HEK293 (cell line): Measurements from ENCODE around the gene DHPS.
"Not testable (repeated sequence)": the region's sequence is repeated elsewhere in the genome, so short reads cannot be mapped to it uniquely, and the experiment has no call there.

Source experiments
- CTCF ChIA-PET: fragments of 350-600 bp; formaldehyde crosslinking; extraction: SDS; loops from one replicate; lab custom pipeline; 2021; ENCODE audit warnings: antibody characterized with exemption; lab: Yijun Ruan, JAX
- POLR2A ChIA-PET: fragments of 300-600 bp; formaldehyde crosslinking; extraction: SDS; loops from one replicate; lab custom pipeline; 2020; ENCODE audit warnings: antibody characterized with exemption, inconsistent platforms; lab: Yijun Ruan, JAX
- H3K27ac ChIP-seq: fragments of 200-500 bp; sonication (Bioruptor generic); 2 replicates; pipeline ENCODE4 v1.5.1; 2014; ENCODE audit warnings: low read depth, low read length, control low read depth, inconsistent platforms; ENCODE audit errors: extremely low read depth
- H3K36me3 ChIP-seq, 2 experiments: fragments of 200-500 bp in 1 of 2; sonication (Bioruptor generic) in 1 of 2; 1 replicate in 1 of 2; 2 replicates in 1 of 2; pipeline ENCODE4 v1.5.1; 2014 to 2017; ENCODE audit warnings: inconsistent platforms in 2 of 2, low read length in 2 of 2; ENCODE audit not compliant: control insufficient read depth in 2 of 2, insufficient read depth in 1 of 2
- H3K4me1 ChIP-seq: fragments of 200-500 bp; sonication (Bioruptor generic); 2 replicates; pipeline ENCODE4 v1.5.1; 2014; ENCODE audit warnings: mild to moderate bottlenecking, low read length, inconsistent platforms; ENCODE audit not compliant: control insufficient read depth, insufficient read depth
- H3K4me3 ChIP-seq: 2 replicates; pipeline ENCODE4 v1.5.1; 2011; ENCODE audit warnings: low read depth, mild to moderate bottlenecking, control low read depth, low read length, moderate library complexity
- H3K9me3 ChIP-seq: fragments of 200-500 bp; sonication (Bioruptor generic); 2 replicates; pipeline ENCODE4 v1.5.1; 2014; ENCODE audit warnings: low read depth, low read length, inconsistent platforms; ENCODE audit not compliant: control insufficient read depth, insufficient read depth
- HOXA7 ChIP-seq: sonication (generic); formaldehyde crosslinking; IDR thresholded peaks from 2 replicates; pipeline ENCODE4 v1.8.1; 2022; ENCODE audit warnings: missing genetic modification reagents, borderline replicate concordance
- KLF1 ChIP-seq: fragments of 450-650 bp; formaldehyde crosslinking; IDR thresholded peaks from 2 replicates; pipeline ENCODE4 v1.5.1; 2016; ENCODE audit warnings: missing biosample characterization, missing genetic modification characterization
- SCRT2 ChIP-seq: fragments of 450-650 bp; formaldehyde crosslinking; IDR thresholded peaks from 2 replicates; pipeline ENCODE4 v1.5.1; 2016; ENCODE audit warnings: missing biosample characterization, missing genetic modification characterization
- ZFP3 ChIP-seq: fragments of 450-650 bp; formaldehyde crosslinking; IDR thresholded peaks from 2 replicates; pipeline ENCODE4 v1.5.1; 2016; ENCODE audit warnings: low read depth, missing biosample characterization, missing genetic modification characterization
- ZFP41 ChIP-seq: fragments of 450-650 bp; formaldehyde crosslinking; IDR thresholded peaks from 2 replicates; pipeline ENCODE4 v1.5.1; 2016; ENCODE audit warnings: missing biosample characterization, missing genetic modification characterization, borderline replicate concordance
- ZIC2 ChIP-seq: fragments of 450-650 bp; formaldehyde crosslinking; IDR thresholded peaks from 2 replicates; pipeline ENCODE4 v1.5.1; 2016; ENCODE audit warnings: missing biosample characterization, missing genetic modification characterization
- ZNF133 ChIP-seq: fragments of 450-650 bp; formaldehyde crosslinking; IDR thresholded peaks from 2 replicates; pipeline ENCODE4 v1.5.1; 2016; ENCODE audit warnings: missing biosample characterization, missing genetic modification characterization
- ZNF214 ChIP-seq: fragments of 450-650 bp; formaldehyde crosslinking; IDR thresholded peaks from 2 replicates; pipeline ENCODE4 v1.5.1; 2017; ENCODE audit warnings: missing biosample characterization, mild to moderate bottlenecking, missing genetic modification characterization, borderline replicate concordance
- ZNF221 ChIP-seq: fragments of 450-650 bp; formaldehyde crosslinking; IDR thresholded peaks from 2 replicates; pipeline ENCODE4 v1.5.1; 2017; ENCODE audit warnings: missing biosample characterization, missing genetic modification characterization, borderline replicate concordance
- ZNF280C ChIP-seq: fragments of 450-650 bp; formaldehyde crosslinking; IDR thresholded peaks from 2 replicates; pipeline ENCODE4 v1.5.1; 2016; ENCODE audit warnings: missing biosample characterization, missing genetic modification characterization
- ZNF354C ChIP-seq: fragments of 450-650 bp; formaldehyde crosslinking; IDR thresholded peaks from 2 replicates; pipeline ENCODE4 v1.5.1; 2016; ENCODE audit warnings: missing biosample characterization, missing genetic modification characterization, low read depth, borderline replicate concordance
- ZNF37A ChIP-seq: fragments of 450-650 bp; IDR thresholded peaks from 2 replicates; pipeline ENCODE4 v1.5.1; 2018; ENCODE audit warnings: missing biosample characterization, missing genetic modification characterization
- ZNF514 ChIP-seq: fragments of 450-650 bp; formaldehyde crosslinking; IDR thresholded peaks from 2 replicates; pipeline ENCODE4 v1.5.1; 2016; ENCODE audit warnings: missing biosample characterization, missing genetic modification characterization
- ZNF560 ChIP-seq: fragments of 450-650 bp; formaldehyde crosslinking; IDR thresholded peaks from 2 replicates; pipeline ENCODE4 v1.5.1; 2017; ENCODE audit warnings: missing biosample characterization, missing genetic modification characterization, borderline replicate concordance
- ZNF639 ChIP-seq: fragments of 450-650 bp; formaldehyde crosslinking; IDR thresholded peaks from 2 replicates; pipeline ENCODE4 v1.5.1; 2016; ENCODE audit warnings: missing biosample characterization, missing genetic modification characterization
- ZNF677 ChIP-seq: fragments of 450-650 bp; IDR thresholded peaks from 2 replicates; pipeline ENCODE4 v1.5.0; 2018; ENCODE audit warnings: missing biosample characterization, mild to moderate bottlenecking, missing genetic modification characterization, moderate library complexity
- ZNF776 ChIP-seq: fragments of 450-650 bp; formaldehyde crosslinking; IDR thresholded peaks from 2 replicates; pipeline ENCODE4 v1.5.0; 2017; ENCODE audit warnings: missing biosample characterization, missing genetic modification characterization, borderline replicate concordance
- ZSCAN23 ChIP-seq: fragments of 450-650 bp; formaldehyde crosslinking; IDR thresholded peaks from 2 replicates; pipeline ENCODE4 v1.5.1; 2016; ENCODE audit warnings: missing biosample characterization, missing genetic modification characterization
- ZSCAN4 ChIP-seq: fragments of 450-650 bp; formaldehyde crosslinking; IDR thresholded peaks from 2 replicates; pipeline ENCODE4 v1.5.1; 2017; ENCODE audit warnings: missing biosample characterization, missing genetic modification characterization

The DHPS gene

GRCh38 chr19:12685831-12686230, 4.2 kb upstream of the DHPS start:
- ChIA-PET POLR2A (interaction anchor here (0.6 to 1.6 kb wide), 3 partner anchors 10 to 190 kb away, joined by 3 read pairs; partner anchors contain the start of gene FBXW9), CTCF (interaction anchor here (0.6 to 1.0 kb wide), 5 partner anchors 11 to 582 kb away, joined by 3 to 4 read pairs (median 3); a partner anchor contains a TSS)
- H3K36me3 ChIP-seq, result peaks cover 0 to 23% of the 10 kb centered on the region in 2 experiments; a peak in 1 of 3 replicates

GRCh38 chr19:12680034-12680433, 1.6 kb downstream of the DHPS start:
- H3K27ac ChIP-seq, result no peak overlapping the region
- H3K9me3 ChIP-seq, result no peaks in the 10 kb centered on the region
- TF ChIP-seq ZSCAN4 (tag by site-specific recombination), result no peak
- no peak for TF ChIP-seq ZNF354C
- TF ChIP-seq ZNF37A (tag by site-specific recombination), result no peak
- TF ChIP-seq ZNF639 (tag by site-specific recombination), result no peak
- TF ChIP-seq HOXA7, result no peak
- no peak for TF ChIP-seq ZNF214 (tag by site-specific recombination)
- no peak for TF ChIP-seq ZFP3
- no peak for TF ChIP-seq ZNF221 (tag by site-specific recombination)
- TF ChIP-seq ZIC2 (tag by site-specific recombination), result no peak
- TF ChIP-seq ZNF560 (tag by site-specific recombination), result no peak
- no peak for TF ChIP-seq ZNF133
- TF ChIP-seq ZFP41 (tag by site-specific recombination), result no peak
- no peak for TF ChIP-seq ZNF514
- no peak for TF ChIP-seq KLF1
- no peak for TF ChIP-seq ZNF776 (tag by site-specific recombination)
- no peak for TF ChIP-seq ZSCAN23 (tag by site-specific recombination)
- no peaks in the 10 kb centered on the region for H3K4me1 ChIP-seq
- H3K36me3 ChIP-seq, result peaks cover 17 to 49% of the 10 kb centered on the region in 2 experiments; a peak in 2 of 3 replicates
- CTCF ChIA-PET, result interaction anchor here (0.6 to 3.0 kb wide), 4 partner anchors 8 to 198 kb away, joined by 3 to 17 read pairs (median 4); a partner anchor contains a TSS
- POLR2A ChIA-PET, result interaction anchor here (0.5 to 2.1 kb wide), 4 partner anchors 17 to 112 kb away, joined by 3 to 14 read pairs (median 10); partner anchors contain the start of genes FBXW9 and JUNB
- H3K4me3 ChIP-seq, result no peak overlapping the region

More at GRCh38 chr19:12685831-12686230, 4.2 kb upstream of the DHPS start:
- no peak overlapping the region for H3K4me3 ChIP-seq
- TF ChIP-seq ZNF677 (tag by site-specific recombination) (no peak), ZNF280C (tag by site-specific recombination) (no peak), SCRT2 (tag by site-specific recombination) (peak; percentile 36; the same call in 1 of the 2 replicates)
- H3K4me1 ChIP-seq, result no peaks in the 10 kb centered on the region
- no peak overlapping the region for H3K27ac ChIP-seq
- no peaks in the 10 kb centered on the region for H3K9me3 ChIP-seq

- peaks cover 28 to 64% of the 10 kb centered on the region in 2 experiments; a peak in 2 of 3 replicates for H3K36me3 ChIP-seq
- CTCF ChIA-PET, result interaction anchor here (0.6 to 1.5 kb wide), 2 partner anchors 139 to 169 kb away, joined by 5 read pairs; no protein-coding TSS in a partner anchor
- H3K9me3 ChIP-seq, H3K4me3 ChIP-seq, H3K4me1 ChIP-seq, H3K27ac ChIP-seq: not testable (repeated sequence)
- POLR2A ChIA-PET, result interaction anchor here (0.6 to 2.0 kb wide), 7 partner anchors 9 to 527 kb away, joined by 3 to 6 read pairs (median 4); partner anchors contain the start of genes DNASE2, MAN2B1 and WDR83
Observed at GRCh38 chr19:12678039-12678438, 3.6 kb downstream of the DHPS start.
